D721Med (cell line): ENCODE data around the gene LPP.

Experiments
- DNase-seq: peaks from one replicate; pipeline ENCODE4 v3.0.0; 2011; ENCODE audit warnings: low spot score; ENCODE audit not compliant: insufficient read length
- FAIRE-seq: peaks from 2 replicates; lab custom pipeline; 2011; peaks lifted over from hg19 to GRCh38; lab: Jason Lieb, UNC
- CTCF ChIP-seq: IDR thresholded peaks from 2 replicates; pipeline ENCODE4 v1.5.1; 2012; ENCODE audit warnings: mild to moderate bottlenecking, control low read depth; ENCODE audit not compliant: insufficient read depth; ENCODE audit errors: missing control alignments

LPP gene

GRCh38 chr3:188867691-188868265 lies 713.8 kb downstream of the LPP start:
- DNase-seq, result no peak
- TF ChIP-seq CTCF, result no peak
- no peak for FAIRE-seq

- TF ChIP-seq CTCF, result no peak
- no peak for FAIRE-seq
These were observed 714.8 kb downstream of the LPP start for GRCh38 chr3:188868803-188869202.

GRCh38 chr3:188869628-188870027 lies 715.7 kb downstream of the LPP start:
- DNase-seq (no peak), FAIRE-seq (no peak)
- no peak for TF ChIP-seq CTCF

More at GRCh38 chr3:188868803-188869202, 714.8 kb downstream of the LPP start:
- no peak for DNase-seq

- no peak for TF ChIP-seq CTCF
- FAIRE-seq, result no peak
- DNase-seq, result no peak
These were observed 716.5 kb downstream of the LPP start for GRCh38 chr3:188870431-188870830.

- no peak for FAIRE-seq
- DNase-seq, result no peak
- TF ChIP-seq CTCF, result no peak
These were observed 720.6 kb downstream of the LPP start for GRCh38 chr3:188874576-188874975.

- TF ChIP-seq CTCF, result no peak
- FAIRE-seq, result no peak
- DNase-seq, result no peak
These were observed 721.5 kb downstream of the LPP start for GRCh38 chr3:188875413-188875812.

GRCh38 chr3:188876370-188876769 lies 722.4 kb downstream of the LPP start:
- DNase-seq, result no peak
- no peak for FAIRE-seq
- no peak for TF ChIP-seq CTCF
